Adrenal gland (tissue), 12 donors: ENCODE results near the gene PRPF6. TPM values are rescaled to one million over a fixed set of nuclear protein-coding genes. Genes with fewer than 3 reads are reported as not detected.
A peak's percentile ranks its signal among the peaks of the same experiment; 100 is the strongest.

Source experiments
- DNase-seq, 7 donors: peaks; one replicate each; pipeline ENCODE4 v3.0.0-alpha.2; 2019 to 2020
- H3K27ac ChIP-seq, 5 donors: fragments of 200-600 bp; sonication (generic) in 4 of 5; 1 replicate in 3 of 5; 2 replicates in 2 of 5; pipeline versions ENCODE4 v1.5.1 to v1.8.0; 2016 to 2020; ENCODE audit warnings: mild to moderate bottlenecking in 1 of 5
- H3K27me3 ChIP-seq: fragments of 200-600 bp; 2 replicates; pipeline ENCODE4 v1.8.0; 2021
- H3K36me3 ChIP-seq, 2 donors: fragments of 200-600 bp; replicated peaks in 1 of 2; 1 replicate in 1 of 2; 2 replicates in 1 of 2; pipeline versions ENCODE4 v1.5.1 to v1.8.0; 2018 to 2022
- H3K4me1 ChIP-seq, 2 donors: fragments of 200-600 bp; replicated peaks in 1 of 2; 1 replicate in 1 of 2; 2 replicates in 1 of 2; pipeline versions ENCODE4 v1.5.1 to v1.8.0; 2018 to 2021
- H3K4me3 ChIP-seq, 4 donors: fragments of 200-600 bp; sonication (generic) in 3 of 4; one replicate each; pipeline ENCODE4 v1.5.1; 2016 to 2018
- H3K9me3 ChIP-seq, 3 donors: fragments of 200-600 bp; sonication (generic) in 1 of 3; replicated peaks in 1 of 3; 1 replicate in 2 of 3; 2 replicates in 1 of 3; pipeline versions ENCODE4 v1.5.1 to v1.8.0; 2016 to 2021
- CTCF ChIP-seq, 6 experiments: fragments of 450-650 bp in 4 of 6; fragments of 200-600 bp in 2 of 6; sonication (generic) in 1 of 6; IDR thresholded peaks; 1 replicate in 5 of 6; 2 replicates in 1 of 6; pipeline versions ENCODE4 v1.5.1 to v1.8.0; 2016 to 2021; ENCODE audit warnings: antibody characterized with exemption in 6 of 6, mild to moderate bottlenecking in 2 of 6, moderate library complexity in 1 of 6
- POLR2A ChIP-seq, 2 donors: fragments of 450-650 bp; IDR thresholded peaks; one replicate each; pipeline ENCODE4 v1.6.1; 2017; ENCODE audit warnings: antibody characterized with exemption in 2 of 2, mild to moderate bottlenecking in 2 of 2, moderate library complexity in 1 of 2
- WGBS, 4 donors: extraction: QIAGEN DNeasy Blood & Tissue Kit in 2 of 4; methylation state at CpG; one replicate each; pipeline versions ENCODE4 v1.1.5 to v1.1.7; 2013 to 2017; 5-methylcytosine and 5-hydroxymethylcytosine counted together
- intact Hi-C, 2 donors: fragments of 100-400 bp; cut with DNase I; formaldehyde crosslinking; loops; one replicate each; pipeline versions ENCODE4 v1.14.1 to v1.15.0; 2022 to 2023
- polyA plus RNA-seq, 3 donors: library from polyadenylated mRNA; stranded (reverse); fragments of 200-250 nt in 2 of 3; fragments of 350-450 nt in 1 of 3; fragmentation: Illumina TruSeq in 1 of 3; extraction: RNeasy Lipid Tissue Mini Kit (QIAGEN cat#74804) in 1 of 3; gene quantifications; one replicate each; pipeline ENCODE4 v1.2.3, GENCODE V29; 2013 to 2014
- total RNA-seq, 9 donors: library from RNA; depleted of rRNA in 4 of 9; stranded (reverse); fragments of >200 nt in 4 of 9; fragments of 120-200 nt in 1 of 9; fragmentation: NEBNext Ultra II Directional in 1 of 9; extraction: Animal tissue kit (Norgen Biotek cat#: 25700) in 1 of 9; gene quantifications; one replicate each; pipeline versions ENCODE4 v1.1.0 to v1.2.4, GENCODE V29; 2013 to 2023
- donor health status: healthy with polysubstance abuse.
- donor health status: Bipolar disorder and iron deficiency.
- donor health status: DM: yes; HTN: yes; CAD: no.
- donor health status: DM: no; HTN: no; CAD: no.
- donor health status: DM: no; HTN: no; CAD: no.
- donor health status: DM: yes; HTN: yes; CAD: no.

Gene PRPF6
- total and polyA plus RNA-seq, 12 donors = 48.3 to 73.9 (median 55.3) TPM

- TF ChIP-seq POLR2A (IDR thresholded peaks at IDR 0.05) (no peak), CTCF (IDR thresholded peaks at IDR 0.05) (no peak)
- H3K27ac ChIP-seq = peak overlapping the region; percentile 25 to 98 (median 89)
- 39 to 71% (median 48%) methylated on average over 7 to 17 of the region's 17 CpGs for WGBS, 4 donors
- H3K36me3 ChIP-seq = no peaks in the 10 kb centered on the region
- DNase-seq = peak in 5 of 7 donors; percentile 49 to 70 (median 54)
- intact Hi-C loops = no loop called here
- H3K27me3 ChIP-seq = no peaks in the 10 kb centered on the region
- H3K4me3 ChIP-seq = no peak overlapping the region
- peaks cover 54 to 77% of the 10 kb centered on the region in 2 donors for H3K4me1 ChIP-seq
- H3K9me3 ChIP-seq = no peaks in the 10 kb centered on the region
These were observed 29.3 kb upstream of the PRPF6 start for GRCh38 chr20:63951398-63952209.

GRCh38 chr20:63952210-63952535 is 28.8 kb upstream of the PRPF6 start:
- no peak for DNase-seq
- H3K27me3 ChIP-seq = no peaks in the 10 kb centered on the region
- intact Hi-C loops = no loop called here
- no peaks in the 10 kb centered on the region for H3K36me3 ChIP-seq
- TF ChIP-seq CTCF (IDR thresholded peaks at IDR 0.05) = no peak
- no peak for TF ChIP-seq POLR2A (IDR thresholded peaks at IDR 0.05)
- peaks cover 48 to 77% of the 10 kb centered on the region in 2 donors for H3K4me1 ChIP-seq
- no peak overlapping the region for H3K4me3 ChIP-seq
- no peaks in the 10 kb centered on the region for H3K9me3 ChIP-seq
- WGBS, 4 donors = 66 to 80% (median 74%) methylated on average over 2 to 15 of the region's 15 CpGs
- peak overlapping the region in 3 of 5 donors; percentile 89 to 98 (median 97) for H3K27ac ChIP-seq

- TF ChIP-seq POLR2A (IDR thresholded peaks at IDR 0.05) (no peak), CTCF (IDR thresholded peaks at IDR 0.05) (no peak)
- H3K36me3 ChIP-seq = no peaks in the 10 kb centered on the region
- H3K4me1 ChIP-seq = peaks cover 43 to 74% of the 10 kb centered on the region in 2 donors
- H3K9me3 ChIP-seq = no peaks in the 10 kb centered on the region
- intact Hi-C loops = no loop called here
- WGBS, 4 donors = 69 to 80% (median 74%) methylated on average over 11 to 14 of the region's 14 CpGs
- DNase-seq = no peak
- H3K27ac ChIP-seq = peak overlapping the region in 2 of 5 donors; percentile 97 to 98
- H3K4me3 ChIP-seq = no peak overlapping the region
- no peaks in the 10 kb centered on the region for H3K27me3 ChIP-seq
These were observed 28.2 kb upstream of the PRPF6 start for GRCh38 chr20:63952769-63953168.

- H3K27ac ChIP-seq = peak overlapping the region in 2 of 5 donors; percentile 18 to 30
- H3K9me3 ChIP-seq = no peaks in the 10 kb centered on the region
- WGBS, 4 donors = 61 to 74% (median 69%) methylated on average over 12 to 13 of the region's 13 CpGs
- H3K27me3 ChIP-seq = no peaks in the 10 kb centered on the region
- DNase-seq = no peak
- no peak overlapping the region for H3K4me3 ChIP-seq
- intact Hi-C loops = no loop called here
- H3K4me1 ChIP-seq = peaks cover 34 to 64% of the 10 kb centered on the region in 2 donors
- no peak for TF ChIP-seq POLR2A (IDR thresholded peaks at IDR 0.05)
- TF ChIP-seq CTCF (IDR thresholded peaks at IDR 0.05) = no peak
- no peaks in the 10 kb centered on the region for H3K36me3 ChIP-seq
These were observed 27.0 kb upstream of the PRPF6 start for GRCh38 chr20:63953764-63954429.
